NT2/D1 (cell line): ENCODE measurements around the gene LRCH4.

ENCODE experiments used
- DNase-seq: peaks from one replicate; pipeline ENCODE4 v3.0.0-alpha.2; 2011; ENCODE audit warnings: low read depth, low spot score
- H3K27me3 ChIP-seq: 2 replicates; pipeline ENCODE4 v1.6.0; 2011; ENCODE audit warnings: mild to moderate bottlenecking; ENCODE audit not compliant: insufficient read length, insufficient read depth
- H3K36me3 ChIP-seq: 2 replicates; pipeline ENCODE4 v1.6.1; 2011; ENCODE audit warnings: mild to moderate bottlenecking, low read length, mixed read lengths; ENCODE audit not compliant: insufficient read depth, insufficient read length
- H3K4me1 ChIP-seq: 2 replicates; pipeline ENCODE4 v1.5.1; 2011; ENCODE audit not compliant: insufficient read depth, insufficient read length
- H3K4me3 ChIP-seq: 2 replicates; pipeline ENCODE4 v1.5.1; 2011; ENCODE audit warnings: low read depth; ENCODE audit not compliant: insufficient read length
- H3K9ac ChIP-seq: 2 replicates; pipeline ENCODE4 v1.6.0; 2011; ENCODE audit warnings: low read depth; ENCODE audit not compliant: insufficient read length
- H3K9me3 ChIP-seq: 2 replicates; pipeline ENCODE4 v1.5.1; 2011; ENCODE audit warnings: mild to moderate bottlenecking, low read length; ENCODE audit not compliant: insufficient read depth
- SUZ12 ChIP-seq: IDR thresholded peaks from 2 replicates; pipeline ENCODE4 v1.6.1; 2011; ENCODE audit not compliant: insufficient read length, insufficient read depth; ENCODE audit errors: extremely low read depth
- YY1 ChIP-seq: IDR thresholded peaks from 2 replicates; pipeline ENCODE4 v1.6.1; 2011; ENCODE audit not compliant: insufficient read length, insufficient read depth
- ZNF274 ChIP-seq: IDR thresholded peaks from 2 replicates; pipeline ENCODE4 v1.6.1; 2011; ENCODE audit warnings: mild to moderate bottlenecking, low read depth, low read length

The LRCH4 gene

GRCh38 chr7:100563100-100563564, 22.8 kb downstream of the LRCH4 start:
- Histone ChIP-seq H3K4me1 (peaks cover 5% of the 10 kb centered on the region), H3K9me3 (no peaks in the 10 kb centered on the region), H3K4me3 (no peak overlapping the region), H3K9ac (no peak overlapping the region), H3K27me3 (no peaks in the 10 kb centered on the region), H3K36me3 (peaks cover 11% of the 10 kb centered on the region)
- TF ChIP-seq YY1 (no peak), SUZ12 (no peak), ZNF274 (no peak)
- no peak for DNase-seq

- no peak overlapping the region for H3K9ac ChIP-seq
- H3K27me3 ChIP-seq = no peaks in the 10 kb centered on the region
These were observed 23.5 kb downstream of the LRCH4 start for GRCh38 chr7:100562195-100563099.

GRCh38 chr7:100561491-100562194, 24.3 kb downstream of the LRCH4 start:
- H3K9me3 ChIP-seq = no peaks in the 10 kb centered on the region
- H3K27me3 ChIP-seq = no peaks in the 10 kb centered on the region
- no peak for TF ChIP-seq ZNF274
- TF ChIP-seq SUZ12 = no peak
- no peak for TF ChIP-seq YY1
- no peak overlapping the region for H3K9ac ChIP-seq
- no peaks in the 10 kb centered on the region for H3K4me1 ChIP-seq
- no peak for DNase-seq
- H3K36me3 ChIP-seq = peaks cover 11% of the 10 kb centered on the region
- H3K4me3 ChIP-seq = no peak overlapping the region

More at GRCh38 chr7:100562195-100563099, 23.5 kb downstream of the LRCH4 start:
- Histone ChIP-seq H3K4me1 (peaks cover 2% of the 10 kb centered on the region), H3K36me3 (peaks cover 11% of the 10 kb centered on the region), H3K9me3 (no peaks in the 10 kb centered on the region), H3K4me3 (no peak overlapping the region)
- TF ChIP-seq YY1 = no peak
- no peak for TF ChIP-seq ZNF274
- no peak for TF ChIP-seq SUZ12
- DNase-seq = no peak

GRCh38 chr7:100559127-100559526, 26.8 kb downstream of the LRCH4 start:
- H3K9me3 ChIP-seq = no peaks in the 10 kb centered on the region
- no peaks in the 10 kb centered on the region for H3K27me3 ChIP-seq
- H3K4me3 ChIP-seq = no peak overlapping the region
- TF ChIP-seq ZNF274 (no peak), YY1 (no peak), SUZ12 (no peak)
- peaks cover 17% of the 10 kb centered on the region for H3K36me3 ChIP-seq
- no peaks in the 10 kb centered on the region for H3K4me1 ChIP-seq
- no peak for DNase-seq
- H3K9ac ChIP-seq = no peak overlapping the region

GRCh38 chr7:100556541-100556940, 29.4 kb downstream of the LRCH4 start:
- Histone ChIP-seq H3K9ac (no peak overlapping the region), H3K4me1 (no peaks in the 10 kb centered on the region), H3K27me3 (no peaks in the 10 kb centered on the region), H3K4me3 (no peak overlapping the region), H3K9me3 (no peaks in the 10 kb centered on the region), H3K36me3 (peaks cover 21% of the 10 kb centered on the region)
- no peak for DNase-seq
- TF ChIP-seq YY1 = no peak
- TF ChIP-seq SUZ12 = no peak
- no peak for TF ChIP-seq ZNF274

GRCh38 chr7:100555701-100556100, 30.2 kb downstream of the LRCH4 start:
- H3K36me3 ChIP-seq = peaks cover 22% of the 10 kb centered on the region
- no peaks in the 10 kb centered on the region for H3K4me1 ChIP-seq
- DNase-seq = no peak
- no peak overlapping the region for H3K9ac ChIP-seq
- no peak for TF ChIP-seq YY1
- TF ChIP-seq ZNF274 = no peak
- no peak for TF ChIP-seq SUZ12
- H3K4me3 ChIP-seq = no peak overlapping the region
- no peaks in the 10 kb centered on the region for H3K27me3 ChIP-seq
- no peaks in the 10 kb centered on the region for H3K9me3 ChIP-seq

- Histone ChIP-seq H3K4me1 (no peaks in the 10 kb centered on the region), H3K4me3 (no peak overlapping the region), H3K36me3 (peaks cover 32% of the 10 kb centered on the region), H3K9me3 (no peaks in the 10 kb centered on the region), H3K27me3 (no peaks in the 10 kb centered on the region), H3K9ac (no peak overlapping the region)
- TF ChIP-seq ZNF274 = no peak
- no peak for TF ChIP-seq SUZ12
- no peak for TF ChIP-seq YY1
- DNase-seq = no peak
These were observed 32.9 kb downstream of the LRCH4 start for GRCh38 chr7:100553032-100553431.
